NCI-H1436 treated with DMSO at 0.1 percent for 48 hours (cell line): ENCODE data around the gene MEX3C.

Experiments used
- DNase-seq: peaks from one replicate; lab custom pipeline; 2025; lab: John Stamatoyannopoulos, UW

The MEX3C gene

GRCh38 chr18:51153659-51154371 is 43.7 kb downstream of the MEX3C start:
- DNase-seq: no peak

- DNase-seq: no peak
These were observed 45.6 kb downstream of the MEX3C start for GRCh38 chr18:51151568-51152511.

GRCh38 chr18:51151185-51151567 is 46.3 kb downstream of the MEX3C start:
- DNase-seq: no peak

- DNase-seq: no peak
These were observed 47.3 kb downstream of the MEX3C start for GRCh38 chr18:51150113-51150700.

- DNase-seq: no peak
These were observed 47.8 kb downstream of the MEX3C start for GRCh38 chr18:51149670-51150069.

GRCh38 chr18:51146909-51147308 is 50.6 kb downstream of the MEX3C start:
- DNase-seq: no peak

- no peak for DNase-seq
These were observed 58.5 kb downstream of the MEX3C start for GRCh38 chr18:51138936-51139335.

GRCh38 chr18:51137891-51138290 is 59.6 kb downstream of the MEX3C start:
- DNase-seq: no peak

- no peak for DNase-seq
These were observed 60.3 kb downstream of the MEX3C start for GRCh38 chr18:51137026-51137729.

- DNase-seq: no peak
These were observed 61.7 kb downstream of the MEX3C start for GRCh38 chr18:51135795-51136194.

GRCh38 chr18:51135364-51135763 is 62.1 kb downstream of the MEX3C start:
- no peak for DNase-seq

GRCh38 chr18:51134721-51135120 is 62.8 kb downstream of the MEX3C start:
- DNase-seq: no peak

GRCh38 chr18:51133580-51134160 is 63.8 kb downstream of the MEX3C start:
- no peak for DNase-seq

GRCh38 chr18:51132256-51132935 is 65.1 kb downstream of the MEX3C start:
- DNase-seq: no peak

GRCh38 chr18:51128533-51128932 is 68.9 kb downstream of the MEX3C start:
- no peak for DNase-seq

GRCh38 chr18:51127664-51128063 is 69.8 kb downstream of the MEX3C start:
- DNase-seq: no peak

- DNase-seq: no peak
These were observed 71.5 kb downstream of the MEX3C start for GRCh38 chr18:51125976-51126375.
